Erythroblast (primary cell): ENCODE data around the gene MNT.

Source experiments
- DNase-seq, 2 experiments: peaks; one replicate each; lab custom pipeline; 2025; lab: John Stamatoyannopoulos, UW
- GATA1 ChIP-seq: IDR thresholded peaks from 2 replicates; pipeline ENCODE4 v1.6.1; 2011; ENCODE audit warnings: low read depth, mild to moderate bottlenecking, control low read depth, low read length, moderate library complexity
- POLR2A ChIP-seq: IDR thresholded peaks from 2 replicates; pipeline ENCODE4 v1.6.1; 2011; ENCODE audit warnings: mild to moderate bottlenecking, low read length

MNT gene

DNA sequence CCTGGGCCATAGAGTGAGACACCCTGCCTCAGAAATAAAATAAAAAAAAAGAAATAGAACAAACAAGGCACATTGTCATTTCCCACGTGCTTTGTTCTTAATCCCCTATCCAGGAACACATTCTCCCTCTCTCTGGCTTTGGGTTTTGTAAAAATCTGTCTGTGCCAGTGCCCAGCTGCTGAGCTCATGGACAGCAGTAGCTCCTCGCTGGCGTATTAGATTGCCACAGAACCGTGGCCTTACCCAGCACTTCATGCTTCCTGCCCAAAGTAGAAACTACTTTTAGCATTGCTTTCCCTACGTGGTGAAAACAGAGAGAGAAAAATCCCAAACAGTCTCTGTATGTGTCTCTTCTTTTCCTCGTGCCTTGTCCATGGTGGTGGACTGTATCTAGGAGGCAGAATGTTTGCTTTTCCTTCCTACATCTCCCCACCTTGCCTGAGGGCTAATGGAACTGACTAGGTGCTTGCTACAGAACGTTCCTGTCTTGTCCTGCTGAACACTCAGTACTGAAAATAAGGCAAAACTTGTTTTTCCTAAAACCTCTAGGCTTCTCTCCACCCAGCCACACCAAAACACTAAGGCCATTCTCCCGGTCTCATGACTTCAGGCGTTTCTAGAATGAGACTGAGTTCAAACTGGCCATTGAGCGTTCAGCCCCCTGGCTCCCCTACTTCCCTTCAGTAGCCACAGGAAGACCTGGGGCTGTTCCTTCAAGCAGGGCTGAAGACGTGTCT, 26.1 kb downstream of the MNT start:
- DNase-seq, result no peak
- no peak for TF ChIP-seq GATA1
- TF ChIP-seq POLR2A, result no peak

DNA sequence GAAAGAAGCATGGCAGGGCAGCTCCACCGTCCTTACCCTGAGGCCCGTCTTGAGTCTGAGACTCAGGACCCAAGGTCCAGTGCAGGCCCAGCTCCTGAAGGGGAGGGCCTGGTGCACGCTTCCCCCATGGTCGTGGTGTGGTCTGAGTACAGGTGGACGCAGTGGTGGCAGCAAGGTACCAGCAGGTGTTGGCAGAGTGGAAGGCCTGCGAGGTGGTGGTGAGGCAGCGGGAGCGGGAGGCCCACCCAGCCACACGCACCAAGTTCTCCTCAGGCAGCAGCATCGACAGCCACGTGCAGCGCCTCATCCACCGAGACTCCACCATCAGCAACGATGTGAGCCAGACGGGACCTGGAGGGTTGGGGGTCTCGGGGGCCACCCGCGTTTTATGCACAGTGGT, 27.7 kb downstream of the MNT start:
- TF ChIP-seq GATA1 (no peak), POLR2A (no peak)
- DNase-seq, result no peak

DNA sequence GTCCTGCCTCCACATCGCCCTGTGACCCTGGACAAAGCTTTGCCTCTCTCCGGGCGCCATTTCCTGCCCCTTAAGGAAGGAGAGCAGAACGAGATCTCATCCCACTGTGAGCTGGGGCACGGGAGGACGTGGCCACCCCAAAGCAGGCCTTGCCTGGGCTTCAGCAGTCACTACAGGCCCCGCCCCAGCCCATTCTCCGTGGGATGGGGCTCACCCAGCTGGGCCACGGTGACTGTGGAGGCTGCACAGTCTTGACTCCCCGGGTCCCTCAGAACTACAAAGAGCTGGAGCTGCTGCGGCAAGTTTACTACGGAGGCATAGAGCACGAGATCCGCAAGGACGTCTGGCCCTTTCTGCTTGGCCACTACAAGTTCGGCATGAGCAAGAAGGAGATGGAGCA, 28.2 kb downstream of the MNT start:
- TF ChIP-seq GATA1 (no peak), POLR2A (no peak)
- DNase-seq, result no peak

DNA sequence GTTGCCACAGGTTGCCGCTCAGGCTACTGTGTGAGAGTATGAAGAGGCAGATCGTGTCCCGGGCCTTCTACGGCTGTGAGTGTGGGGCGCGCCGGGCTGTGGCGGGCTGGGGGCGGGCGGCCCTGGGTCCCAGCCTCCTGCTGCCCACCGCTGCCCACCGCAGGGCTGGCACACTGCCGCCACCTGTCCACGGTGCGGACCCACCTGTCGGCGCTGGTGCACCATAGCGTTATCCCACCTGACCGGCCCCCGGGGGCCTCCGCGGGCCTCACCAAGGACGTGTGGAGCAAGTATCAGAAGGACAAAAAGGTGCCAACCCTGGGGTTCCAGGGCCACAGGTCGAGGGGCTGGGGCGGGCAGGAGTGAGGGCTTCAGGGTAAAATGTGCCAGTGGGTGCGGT, 28.7 kb downstream of the MNT start:
- TF ChIP-seq POLR2A (no peak), GATA1 (no peak)
- DNase-seq, result no peak

DNA sequence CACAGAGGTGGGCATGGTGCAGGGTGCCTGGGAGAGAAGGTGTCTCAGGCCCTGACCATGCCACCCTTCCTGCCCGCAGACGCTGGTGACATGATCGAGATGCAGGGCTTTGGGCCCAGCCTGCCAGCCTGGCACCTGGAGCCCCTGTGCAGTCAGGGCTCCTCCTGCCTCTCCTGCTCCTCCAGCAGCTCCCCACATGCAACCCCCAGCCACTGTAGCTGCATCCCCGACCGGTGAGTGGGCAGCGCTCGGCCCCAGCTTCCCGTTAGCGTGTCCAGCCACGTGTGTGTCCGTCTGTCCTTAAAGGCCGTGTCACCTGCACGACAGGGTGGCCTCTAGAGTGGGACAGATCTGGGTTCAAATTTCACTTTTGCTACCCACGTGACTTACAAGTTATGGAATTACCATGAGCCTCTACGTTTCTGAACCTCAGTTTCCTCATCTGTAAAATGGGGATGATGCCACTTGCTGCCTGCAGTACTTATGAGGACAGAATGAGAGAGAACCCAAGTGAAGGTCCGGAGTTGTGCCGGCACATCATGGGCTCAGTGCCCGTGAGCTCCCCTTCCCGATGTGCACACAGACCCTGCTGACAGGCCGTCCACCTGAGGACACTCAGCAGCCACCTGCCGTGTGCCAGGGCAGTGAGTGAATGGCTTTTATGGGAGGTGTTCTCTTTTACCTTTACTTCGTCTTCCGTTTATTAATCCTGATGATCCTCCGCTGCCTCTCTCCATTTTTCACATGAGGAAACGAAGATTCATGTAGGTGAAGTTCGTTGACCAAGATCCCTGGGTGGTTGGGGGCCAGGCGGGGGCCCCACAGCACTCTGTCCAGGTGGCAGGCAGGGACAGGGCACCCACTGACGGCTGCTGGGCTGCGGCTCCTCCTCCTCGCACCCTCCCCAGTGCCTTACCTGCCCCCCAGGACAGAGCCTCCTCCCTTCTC, 29.4 kb downstream of the MNT start:
- no peak for DNase-seq
- TF ChIP-seq POLR2A (no peak), GATA1 (no peak)

DNA sequence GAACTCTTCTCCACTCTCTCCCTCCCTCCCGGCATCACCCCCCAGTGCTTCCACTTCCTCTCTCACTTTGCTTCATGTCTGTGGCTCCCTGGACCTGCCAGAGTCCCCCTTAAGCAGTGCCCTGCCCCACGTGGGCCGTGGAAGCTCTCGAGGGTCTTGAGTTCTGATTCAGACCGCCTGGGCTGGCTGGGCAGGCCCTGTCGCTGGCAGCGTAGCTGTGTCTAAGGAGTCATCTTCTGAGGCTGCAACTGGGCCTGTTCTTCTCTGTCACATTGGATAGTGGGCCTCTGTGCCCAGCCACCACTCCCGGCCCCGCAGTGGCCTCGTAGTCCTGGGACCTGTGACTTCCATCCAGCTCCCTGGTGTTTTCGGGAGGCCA, 30.7 kb downstream of the MNT start:
- TF ChIP-seq GATA1 (no peak), POLR2A (no peak)
- no peak for DNase-seq

DNA sequence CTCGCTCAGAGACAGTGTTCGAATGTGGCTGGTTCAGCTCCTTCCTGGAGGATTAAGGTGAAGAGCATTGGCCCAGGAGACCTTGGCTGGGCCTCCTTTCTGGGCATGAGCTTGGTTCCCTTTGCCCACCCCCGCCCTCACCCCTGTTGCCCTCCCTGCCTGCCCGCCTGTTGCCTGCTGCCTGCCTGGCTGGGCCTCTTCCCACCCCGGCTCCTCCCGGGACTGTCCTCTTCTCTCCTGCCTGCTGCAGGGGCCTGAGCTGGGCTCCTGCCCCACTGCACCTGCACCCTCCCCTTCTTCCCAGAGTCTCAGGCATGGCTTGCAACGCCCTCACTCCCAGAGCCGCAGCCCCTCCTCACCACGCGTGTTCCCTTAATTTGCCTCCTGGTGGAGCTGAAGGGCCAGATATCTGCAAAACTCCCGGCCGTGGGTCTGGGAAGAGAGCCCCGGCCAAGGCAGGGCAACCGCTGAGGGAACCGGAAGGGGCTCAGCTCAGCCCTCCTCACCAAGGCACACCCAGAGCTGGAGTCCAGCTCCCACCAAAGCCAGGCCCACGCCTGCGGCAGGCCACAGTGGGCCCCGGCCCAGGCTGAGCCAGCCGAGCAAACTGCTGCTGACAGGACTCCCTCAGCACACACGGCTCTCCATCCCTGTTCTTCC, 31.2 kb downstream of the MNT start:
- no peak for DNase-seq

DNA sequence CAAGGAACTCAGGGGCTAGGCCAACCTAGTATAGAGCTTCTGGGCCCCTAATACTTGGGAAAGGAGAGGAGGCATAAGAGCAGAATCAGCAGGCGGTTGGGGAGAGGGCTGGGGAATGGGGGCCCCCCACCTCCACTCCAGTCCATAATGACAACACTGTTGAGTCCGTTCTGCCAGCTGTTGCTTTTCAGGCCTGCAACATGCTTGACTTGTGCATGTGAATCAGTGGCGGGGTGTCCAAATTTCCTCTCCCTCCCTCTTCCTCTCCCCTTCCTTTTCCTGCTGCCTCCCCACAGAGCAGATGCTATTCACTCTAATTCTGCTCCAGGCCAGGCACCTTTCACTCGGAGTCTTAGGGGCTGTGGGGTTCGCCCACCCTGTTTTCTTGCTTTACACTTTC, 31.8 kb downstream of the MNT start:
- TF ChIP-seq POLR2A (no peak), GATA1 (no peak)
- DNase-seq, result no peak

More for the DNA sequence above, 31.2 kb downstream of the MNT start:
- TF ChIP-seq POLR2A, result no peak
- no peak for TF ChIP-seq GATA1

DNA sequence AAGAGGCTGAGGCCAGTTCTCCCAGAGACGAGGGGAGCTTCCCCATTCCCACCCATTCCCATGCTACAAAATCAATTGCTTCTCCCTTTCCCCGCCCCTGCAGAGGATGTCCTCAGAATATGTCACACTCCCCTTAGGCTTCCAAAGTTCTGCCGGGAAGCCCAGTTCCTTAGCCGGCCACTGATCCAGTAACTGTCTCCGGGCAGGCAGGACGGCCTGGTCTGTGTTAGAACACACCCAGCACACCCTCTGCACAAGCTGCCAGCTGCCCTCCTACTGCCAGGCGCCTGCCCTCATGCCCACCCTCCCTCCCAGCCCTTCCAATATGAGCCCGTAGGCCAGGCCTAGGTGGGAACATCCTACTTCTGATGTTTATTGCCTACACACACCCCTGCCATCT, 32.5 kb downstream of the MNT start:
- DNase-seq, result no peak
- TF ChIP-seq POLR2A, result no peak
- no peak for TF ChIP-seq GATA1

DNA sequence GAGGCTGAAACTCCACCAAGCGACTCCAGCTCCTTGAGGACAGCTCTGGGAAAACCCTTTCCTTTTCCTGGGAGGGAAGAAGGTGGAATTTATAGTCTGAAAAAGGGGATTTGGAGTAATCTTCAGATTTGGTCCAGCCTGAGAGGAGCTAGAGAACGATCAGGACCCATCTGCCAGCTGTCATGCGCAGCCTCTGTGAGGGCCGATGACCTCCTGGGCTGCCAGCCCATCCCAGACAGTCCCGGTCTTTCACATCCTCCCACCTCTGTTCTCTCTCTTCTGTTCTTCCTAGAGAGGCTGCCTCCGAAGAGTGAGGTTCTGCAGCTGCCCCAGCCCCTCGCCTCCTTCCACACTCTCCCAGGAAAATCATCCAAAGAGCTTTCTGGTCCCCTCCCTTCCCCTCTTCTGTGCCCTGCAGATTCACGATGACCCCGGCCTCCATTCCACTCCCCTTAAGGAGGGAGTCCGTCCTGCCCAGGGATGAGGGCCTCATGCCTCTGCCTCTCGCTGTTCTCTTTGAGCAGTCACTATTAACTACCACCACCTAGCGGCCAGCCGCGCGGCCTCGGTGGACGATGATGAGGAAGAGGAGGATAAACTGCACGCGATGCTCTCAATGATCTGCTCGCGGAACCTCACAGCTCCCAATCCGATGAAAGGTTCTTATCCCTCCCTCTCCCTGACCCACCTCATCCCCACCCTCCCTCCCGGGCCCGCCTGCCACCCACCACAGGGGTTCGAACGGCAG, 33.9 kb downstream of the MNT start:
- no peak for DNase-seq
- TF ChIP-seq POLR2A, result no peak
- no peak for TF ChIP-seq GATA1

DNA sequence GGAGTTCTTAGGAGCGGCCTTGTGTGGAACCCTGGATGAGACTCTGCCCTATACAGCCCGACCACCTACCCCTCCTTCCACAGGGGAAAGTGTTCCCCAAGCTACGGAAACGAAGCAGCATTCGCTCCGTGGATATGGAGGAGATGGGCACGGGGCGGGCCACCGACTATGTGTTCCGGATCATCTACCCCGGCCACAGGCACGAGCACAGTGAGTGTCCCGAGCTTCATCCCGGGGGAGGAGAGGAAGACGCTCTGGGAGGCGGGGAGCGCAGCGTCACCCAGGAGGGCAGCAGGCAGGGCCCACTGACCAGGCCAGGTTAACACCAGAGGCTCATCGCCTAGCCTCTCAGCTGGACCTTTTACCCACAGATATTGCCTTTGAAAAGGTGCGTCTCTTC, 35.7 kb downstream of the MNT start:
- DNase-seq, result no peak

DNA sequence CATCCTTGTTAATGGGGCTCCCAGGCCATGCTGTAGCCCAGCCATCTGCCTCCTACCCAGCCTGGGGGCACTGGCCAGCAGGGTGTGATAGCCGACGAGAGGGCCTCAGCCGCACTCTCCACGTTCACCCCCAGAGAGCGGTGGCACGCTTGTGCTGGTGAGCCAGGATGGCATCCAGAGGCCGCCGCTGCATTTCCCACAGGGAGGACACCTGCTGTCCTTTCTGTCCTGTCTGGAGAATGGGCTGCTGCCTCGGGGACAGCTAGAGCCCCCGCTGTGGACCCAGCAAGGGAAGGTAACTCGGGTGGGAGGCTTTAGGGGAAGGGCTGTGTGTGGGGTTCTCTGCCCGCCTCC, 36.1 kb downstream of the MNT start:
- DNase-seq, result no peak
- TF ChIP-seq GATA1 (no peak), POLR2A (no peak)

More for the DNA sequence above, 35.7 kb downstream of the MNT start:
- TF ChIP-seq POLR2A, result no peak
- TF ChIP-seq GATA1, result no peak

DNA sequence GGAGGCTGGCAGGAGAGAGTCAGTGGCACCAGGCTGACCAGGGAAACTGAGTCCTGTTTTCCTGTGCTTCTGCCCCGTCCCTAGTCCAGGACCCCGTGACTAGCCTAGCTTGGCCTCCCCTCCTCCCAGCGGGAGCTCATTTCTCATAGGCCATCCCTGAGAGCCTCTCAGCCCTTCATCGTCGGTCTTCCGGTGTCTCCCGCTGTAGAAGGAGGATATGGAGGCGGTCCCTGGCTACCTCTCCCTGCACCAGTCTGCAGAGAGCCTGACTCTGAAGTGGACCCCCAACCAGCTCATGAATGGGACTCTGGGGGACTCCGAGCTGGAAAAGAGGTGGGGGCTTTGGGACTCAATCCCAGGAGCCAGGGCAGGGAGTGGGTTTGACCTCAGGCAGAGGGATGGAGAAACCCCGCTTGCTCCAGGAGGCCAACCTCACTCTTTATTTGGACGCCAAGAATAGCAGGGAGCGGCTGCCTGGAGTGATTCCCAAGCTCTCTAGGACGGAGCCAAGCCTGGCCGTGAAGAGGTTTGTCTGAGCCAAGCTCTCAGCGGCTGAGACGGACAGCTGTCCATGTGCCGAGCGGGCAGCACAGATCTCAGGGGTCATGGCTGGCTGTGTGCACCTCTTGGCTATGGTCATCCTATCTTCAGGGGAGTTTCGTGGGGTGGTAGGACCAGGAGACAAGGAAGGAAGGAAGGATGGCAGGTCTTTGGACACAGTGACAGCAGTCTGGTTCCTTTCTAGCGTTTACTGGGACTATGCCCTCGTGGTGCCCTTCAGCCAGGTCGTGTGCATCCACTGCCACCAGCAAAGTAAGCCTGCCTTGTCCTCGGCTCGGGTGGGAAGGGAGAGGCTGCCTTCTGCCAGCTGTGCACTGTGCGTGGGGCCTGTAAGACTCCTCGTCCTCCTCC, 36.8 kb downstream of the MNT start:
- no peak for TF ChIP-seq GATA1
- no peak for TF ChIP-seq POLR2A
- no peak for DNase-seq
